ENCODE data around the gene LRRC47. TPM values are rescaled to one million over a fixed set of nuclear protein-coding genes. Genes with fewer than 3 reads are reported as not detected.

LRRC47 gene
- total and polyA plus RNA-seq, 2 of the 13 experiments (the other 11 are each of a cell fraction or from before 2014, with no cell fraction given), result 18.3 to 52.5 TPM

DNA sequence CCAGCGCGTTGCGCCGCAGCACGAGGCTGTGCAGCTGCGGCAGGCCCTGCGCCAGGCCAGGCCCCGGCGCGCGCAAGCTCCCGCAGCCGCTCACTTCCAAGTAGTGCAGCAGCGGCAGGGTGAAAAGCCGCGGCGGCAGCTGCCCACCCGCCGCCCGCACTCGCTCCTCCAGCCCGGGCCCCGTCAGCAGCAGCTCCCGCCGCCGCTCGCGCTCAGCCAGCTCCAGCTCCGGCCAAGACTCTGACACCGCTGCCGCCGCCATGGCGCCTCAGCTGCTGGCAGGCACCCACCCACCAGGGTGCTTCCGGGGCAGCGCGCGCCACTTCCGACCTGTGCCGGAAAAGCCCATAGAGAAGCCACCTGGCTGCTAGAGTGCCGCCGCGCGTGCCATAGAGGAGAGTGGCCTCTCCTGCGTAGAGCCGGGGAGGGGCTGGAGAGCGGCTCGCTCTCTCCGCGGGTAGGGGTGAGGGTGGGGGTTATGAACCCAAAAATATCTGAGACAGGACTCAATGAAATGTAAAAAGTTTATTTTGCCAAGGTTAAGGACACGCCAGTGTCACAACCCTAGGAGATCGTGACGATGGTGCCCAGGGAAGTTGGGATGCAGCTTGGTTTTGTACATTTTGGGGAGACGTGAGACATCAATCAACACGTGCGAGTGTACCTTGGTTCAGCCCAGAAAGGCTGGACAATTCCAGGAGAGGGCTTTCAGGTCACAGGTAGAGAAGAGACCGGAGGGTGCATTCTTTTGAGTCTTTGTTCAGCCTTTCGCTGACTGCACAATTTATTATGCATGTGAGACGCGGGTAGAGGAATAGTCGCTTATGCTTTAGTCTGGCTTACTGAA lies at the start of gene LRRC47 (continued):
- TF ChIP-seq, protein P1, sequence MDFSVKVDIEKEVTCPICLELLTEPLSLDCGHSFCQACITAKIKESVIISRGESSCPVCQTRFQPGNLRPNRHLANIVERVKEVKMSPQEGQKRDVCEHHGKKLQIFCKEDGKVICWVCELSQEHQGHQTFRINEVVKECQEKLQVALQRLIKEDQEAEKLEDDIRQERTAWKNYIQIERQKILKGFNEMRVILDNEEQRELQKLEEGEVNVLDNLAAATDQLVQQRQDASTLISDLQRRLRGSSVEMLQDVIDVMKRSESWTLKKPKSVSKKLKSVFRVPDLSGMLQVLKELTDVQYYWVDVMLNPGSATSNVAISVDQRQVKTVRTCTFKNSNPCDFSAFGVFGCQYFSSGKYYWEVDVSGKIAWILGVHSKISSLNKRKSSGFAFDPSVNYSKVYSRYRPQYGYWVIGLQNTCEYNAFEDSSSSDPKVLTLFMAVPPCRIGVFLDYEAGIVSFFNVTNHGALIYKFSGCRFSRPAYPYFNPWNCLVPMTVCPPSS (IDR thresholded peaks at IDR 0.05), result no peak
- TF ChIP-seq, protein P2, sequence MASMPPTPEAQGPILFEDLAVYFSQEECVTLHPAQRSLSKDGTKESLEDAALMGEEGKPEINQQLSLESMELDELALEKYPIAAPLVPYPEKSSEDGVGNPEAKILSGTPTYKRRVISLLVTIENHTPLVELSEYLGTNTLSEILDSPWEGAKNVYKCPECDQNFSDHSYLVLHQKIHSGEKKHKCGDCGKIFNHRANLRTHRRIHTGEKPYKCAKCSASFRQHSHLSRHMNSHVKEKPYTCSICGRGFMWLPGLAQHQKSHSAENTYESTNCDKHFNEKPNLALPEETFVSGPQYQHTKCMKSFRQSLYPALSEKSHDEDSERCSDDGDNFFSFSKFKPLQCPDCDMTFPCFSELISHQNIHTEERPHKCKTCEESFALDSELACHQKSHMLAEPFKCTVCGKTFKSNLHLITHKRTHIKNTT (CRISPR knock-in tag; IDR thresholded peaks at IDR 0.05), result no peak
- TF ChIP-seq, protein P3, sequence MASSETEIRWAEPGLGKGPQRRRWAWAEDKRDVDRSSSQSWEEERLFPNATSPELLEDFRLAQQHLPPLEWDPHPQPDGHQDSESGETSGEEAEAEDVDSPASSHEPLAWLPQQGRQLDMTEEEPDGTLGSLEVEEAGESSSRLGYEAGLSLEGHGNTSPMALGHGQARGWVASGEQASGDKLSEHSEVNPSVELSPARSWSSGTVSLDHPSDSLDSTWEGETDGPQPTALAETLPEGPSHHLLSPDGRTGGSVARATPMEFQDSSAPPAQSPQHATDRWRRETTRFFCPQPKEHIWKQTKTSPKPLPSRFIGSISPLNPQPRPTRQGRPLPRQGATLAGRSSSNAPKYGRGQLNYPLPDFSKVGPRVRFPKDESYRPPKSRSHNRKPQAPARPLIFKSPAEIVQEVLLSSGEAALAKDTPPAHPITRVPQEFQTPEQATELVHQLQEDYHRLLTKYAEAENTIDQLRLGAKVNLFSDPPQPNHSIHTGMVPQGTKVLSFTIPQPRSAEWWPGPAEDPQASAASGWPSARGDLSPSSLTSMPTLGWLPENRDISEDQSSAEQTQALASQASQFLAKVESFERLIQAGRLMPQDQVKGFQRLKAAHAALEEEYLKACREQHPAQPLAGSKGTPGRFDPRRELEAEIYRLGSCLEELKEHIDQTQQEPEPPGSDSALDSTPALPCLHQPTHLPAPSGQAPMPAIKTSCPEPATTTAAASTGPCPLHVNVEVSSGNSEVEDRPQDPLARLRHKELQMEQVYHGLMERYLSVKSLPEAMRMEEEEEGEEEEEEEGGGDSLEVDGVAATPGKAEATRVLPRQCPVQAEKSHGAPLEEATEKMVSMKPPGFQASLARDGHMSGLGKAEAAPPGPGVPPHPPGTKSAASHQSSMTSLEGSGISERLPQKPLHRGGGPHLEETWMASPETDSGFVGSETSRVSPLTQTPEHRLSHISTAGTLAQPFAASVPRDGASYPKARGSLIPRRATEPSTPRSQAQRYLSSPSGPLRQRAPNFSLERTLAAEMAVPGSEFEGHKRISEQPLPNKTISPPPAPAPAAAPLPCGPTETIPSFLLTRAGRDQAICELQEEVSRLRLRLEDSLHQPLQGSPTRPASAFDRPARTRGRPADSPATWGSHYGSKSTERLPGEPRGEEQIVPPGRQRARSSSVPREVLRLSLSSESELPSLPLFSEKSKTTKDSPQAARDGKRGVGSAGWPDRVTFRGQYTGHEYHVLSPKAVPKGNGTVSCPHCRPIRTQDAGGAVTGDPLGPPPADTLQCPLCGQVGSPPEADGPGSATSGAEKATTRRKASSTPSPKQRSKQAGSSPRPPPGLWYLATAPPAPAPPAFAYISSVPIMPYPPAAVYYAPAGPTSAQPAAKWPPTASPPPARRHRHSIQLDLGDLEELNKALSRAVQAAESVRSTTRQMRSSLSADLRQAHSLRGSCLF (CRISPR knock-in tag; IDR thresholded peaks at IDR 0.05; ENCODE audit: borderline replicate concordance), result no peak
- TF ChIP-seq, protein P4, sequence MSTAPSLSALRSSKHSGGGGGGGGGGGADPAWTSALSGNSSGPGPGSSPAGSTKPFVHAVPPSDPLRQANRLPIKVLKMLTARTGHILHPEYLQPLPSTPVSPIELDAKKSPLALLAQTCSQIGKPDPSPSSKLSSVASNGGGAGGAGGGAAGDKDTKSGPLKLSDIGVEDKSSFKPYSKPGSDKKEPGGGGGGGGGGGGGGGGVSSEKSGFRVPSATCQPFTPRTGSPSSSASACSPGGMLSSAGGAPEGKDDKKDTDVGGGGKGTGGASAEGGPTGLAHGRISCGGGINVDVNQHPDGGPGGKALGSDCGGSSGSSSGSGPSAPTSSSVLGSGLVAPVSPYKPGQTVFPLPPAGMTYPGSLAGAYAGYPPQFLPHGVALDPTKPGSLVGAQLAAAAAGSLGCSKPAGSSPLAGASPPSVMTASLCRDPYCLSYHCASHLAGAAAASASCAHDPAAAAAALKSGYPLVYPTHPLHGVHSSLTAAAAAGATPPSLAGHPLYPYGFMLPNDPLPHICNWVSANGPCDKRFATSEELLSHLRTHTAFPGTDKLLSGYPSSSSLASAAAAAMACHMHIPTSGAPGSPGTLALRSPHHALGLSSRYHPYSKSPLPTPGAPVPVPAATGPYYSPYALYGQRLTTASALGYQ (CRISPR knock-in tag; IDR thresholded peaks at IDR 0.05), result peak; percentile 64; the same call in 1 of the 2 replicates
- TF ChIP-seq BRCA1 (CRISPR knock-in tag; IDR thresholded peaks at IDR 0.05) (no peak; the same call in 1 of the 2 replicates), SRSF9 (IDR thresholded peaks at IDR 0.05; ENCODE audit: borderline replicate concordance, insufficient read depth, low read depth, low read length, poor library complexity, severe bottlenecking) (no peak), ZNF83 (CRISPR knock-in tag; IDR thresholded peaks at IDR 0.05; ENCODE audit: borderline replicate concordance) (peak; percentile 87; the same call in 1 of the 2 replicates), ZNF777 (CRISPR knock-in tag; IDR thresholded peaks at IDR 0.05) (no peak; the same call in 1 of the 2 replicates), IRX3 (CRISPR knock-in tag; IDR thresholded peaks at IDR 0.05; ENCODE audit: borderline replicate concordance, low read depth) (no peak; the same call in 1 of the 2 replicates), MIER3 (CRISPR knock-in tag; IDR thresholded peaks at IDR 0.05; ENCODE audit: borderline replicate concordance) (peak; percentile 44; the same call in 1 of the 2 replicates), NR2C2 (CRISPR knock-in tag; IDR thresholded peaks at IDR 0.05; ENCODE audit: borderline replicate concordance) (peak; percentile 99), ZNF780A (CRISPR knock-in tag; IDR thresholded peaks at IDR 0.05) (no peak), NFKBIZ (CRISPR knock-in tag; IDR thresholded peaks at IDR 0.05) (0 out of 2 replicates have a peak, but pooled peaks have one; percentile 59)
- TF ChIP-seq, protein P5, sequence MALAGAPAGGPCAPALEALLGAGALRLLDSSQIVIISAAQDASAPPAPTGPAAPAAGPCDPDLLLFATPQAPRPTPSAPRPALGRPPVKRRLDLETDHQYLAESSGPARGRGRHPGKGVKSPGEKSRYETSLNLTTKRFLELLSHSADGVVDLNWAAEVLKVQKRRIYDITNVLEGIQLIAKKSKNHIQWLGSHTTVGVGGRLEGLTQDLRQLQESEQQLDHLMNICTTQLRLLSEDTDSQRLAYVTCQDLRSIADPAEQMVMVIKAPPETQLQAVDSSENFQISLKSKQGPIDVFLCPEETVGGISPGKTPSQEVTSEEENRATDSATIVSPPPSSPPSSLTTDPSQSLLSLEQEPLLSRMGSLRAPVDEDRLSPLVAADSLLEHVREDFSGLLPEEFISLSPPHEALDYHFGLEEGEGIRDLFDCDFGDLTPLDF (CRISPR knock-in tag; IDR thresholded peaks at IDR 0.05), result peak; percentile 20; the same call in 1 of the 2 replicates
